Activated CD4-positive, CD25-positive, alpha-beta regulatory T cell (primary cell): ENCODE results near the gene UPP1.
"Not testable (repeated sequence)": the region's sequence is repeated elsewhere in the genome, so short reads cannot be mapped to it uniquely, and the experiment has no call there.

Experiments used
- DNase-seq, 4 experiments: peaks; one replicate each; lab custom pipeline; 2025; lab: John Stamatoyannopoulos, UW

Gene UPP1

DNA sequence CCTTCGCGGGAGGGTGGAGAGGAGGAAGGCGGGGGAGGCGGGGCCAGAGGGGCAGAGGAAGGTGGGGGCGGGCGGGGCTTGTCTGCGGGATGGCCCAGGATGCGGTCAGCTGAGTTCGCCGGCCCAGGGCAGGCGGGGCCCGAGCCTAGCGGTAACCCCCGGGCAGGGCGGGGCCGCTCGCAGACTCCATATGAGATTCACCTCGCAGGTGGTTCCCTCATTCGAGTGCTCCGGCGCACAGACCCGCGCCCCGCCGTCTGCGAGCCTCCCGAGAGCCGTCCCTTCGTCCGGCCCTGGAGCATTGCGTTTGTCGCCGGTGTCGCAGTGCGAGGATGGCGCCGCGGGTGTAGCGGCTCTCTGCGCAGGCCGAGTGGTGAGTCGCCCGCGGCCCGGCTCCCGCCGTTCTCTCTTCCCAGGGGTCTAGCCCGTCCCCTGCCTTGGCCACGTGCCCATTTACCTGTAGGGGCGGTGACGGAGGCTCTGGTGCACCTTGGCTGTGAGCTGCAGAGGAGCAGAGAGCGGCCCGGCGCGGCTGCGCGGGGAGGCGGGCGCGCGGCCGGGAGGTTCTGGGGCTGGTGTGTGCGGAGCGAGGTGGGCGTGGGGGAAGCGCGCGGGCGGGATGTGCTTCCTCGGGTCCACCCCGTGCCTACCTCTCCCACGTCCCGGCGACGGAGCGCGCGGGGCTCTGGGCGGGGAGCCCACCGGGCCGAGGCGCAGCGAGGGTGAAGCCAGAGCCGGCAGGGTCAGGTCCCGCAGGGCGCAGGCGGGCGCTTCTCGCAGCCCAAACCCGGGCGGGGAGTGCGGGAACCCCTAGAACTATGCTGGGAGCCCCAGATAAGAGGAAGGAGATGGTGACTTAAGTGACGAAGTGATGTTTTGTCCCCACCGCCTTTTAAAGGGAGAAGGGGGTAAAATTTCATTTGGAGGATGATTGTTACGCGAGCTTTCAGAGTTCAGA, at the start of gene UPP1:
Gene UPP1 (plus strand): TSS at position 220 of the 958 bp plus-strand sequence. CDS start 5,519 bp downstream, outside the sequence.
- DNase-seq = peak; percentile 70 to 92 (median 86)

DNA sequence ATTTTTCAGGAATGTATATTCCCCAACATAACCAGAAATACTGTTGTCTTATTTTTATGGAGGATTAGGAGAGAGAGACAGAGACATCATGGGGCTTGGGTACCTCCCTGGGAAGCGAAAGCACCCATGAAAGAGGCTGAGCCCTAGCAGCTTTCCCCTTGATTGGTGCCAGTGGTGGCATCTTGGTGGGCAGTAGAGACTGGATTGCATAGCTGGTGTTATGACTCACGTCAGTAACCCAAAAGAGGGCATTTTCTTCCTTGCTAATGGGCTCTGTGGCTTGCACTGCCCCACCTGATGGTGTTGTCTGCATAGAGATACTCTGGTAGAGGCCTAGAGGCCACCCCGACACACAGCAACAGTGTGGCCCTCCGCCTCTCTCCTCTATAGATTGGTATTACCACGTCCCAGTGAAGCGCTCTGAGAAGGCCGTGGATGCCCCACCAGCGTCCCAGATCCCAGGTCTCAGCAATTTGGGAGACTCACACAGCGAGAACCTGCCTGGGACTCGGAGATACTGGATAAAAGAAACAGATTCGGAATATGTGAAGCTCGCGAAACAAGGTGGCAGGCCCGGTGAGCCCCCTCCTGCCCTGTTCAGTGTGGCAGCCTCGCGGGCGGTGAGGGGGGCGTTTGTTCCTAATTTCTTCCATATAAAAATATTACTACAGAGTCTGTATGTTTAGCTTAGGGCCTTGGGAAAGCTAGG, 48.0 kb upstream of the UPP1 start:
- no peak for DNase-seq

DNA sequence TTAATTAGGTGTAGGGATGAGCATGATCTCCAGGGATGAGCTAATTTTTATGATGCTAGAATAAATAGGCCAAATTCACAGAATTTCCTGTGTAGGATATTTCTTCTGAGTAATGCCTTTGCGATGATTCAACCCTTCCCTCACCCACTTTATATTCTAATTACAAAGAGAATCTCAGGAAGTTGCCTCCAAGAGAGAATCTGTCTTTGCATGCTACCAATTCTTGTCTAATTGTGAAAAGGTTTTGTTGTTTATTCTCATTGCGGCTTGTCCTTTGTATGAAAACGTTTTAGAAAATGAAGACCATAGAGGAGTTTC, 47.5 kb upstream of the UPP1 start:
- DNase-seq = no peak

DNA sequence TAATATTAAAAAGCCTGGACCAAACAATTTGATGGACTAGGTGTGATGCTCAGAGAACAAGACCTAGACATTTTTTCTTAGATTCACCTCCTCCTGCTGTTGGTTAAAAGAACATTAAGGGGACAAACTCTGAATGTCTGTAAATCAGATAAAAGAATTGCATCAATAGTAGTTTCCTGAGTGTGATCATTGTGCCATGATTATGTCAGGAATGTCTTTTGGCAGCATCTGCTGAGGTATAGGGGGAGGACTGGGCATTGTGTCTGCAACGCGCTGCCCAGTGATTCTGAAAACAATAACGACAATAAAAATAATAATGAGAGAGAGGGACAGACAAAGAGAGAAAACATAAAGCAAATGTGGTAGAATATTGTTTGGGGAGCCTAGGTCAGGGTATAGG, 46.8 kb upstream of the UPP1 start:
- DNase-seq = no peak

DNA sequence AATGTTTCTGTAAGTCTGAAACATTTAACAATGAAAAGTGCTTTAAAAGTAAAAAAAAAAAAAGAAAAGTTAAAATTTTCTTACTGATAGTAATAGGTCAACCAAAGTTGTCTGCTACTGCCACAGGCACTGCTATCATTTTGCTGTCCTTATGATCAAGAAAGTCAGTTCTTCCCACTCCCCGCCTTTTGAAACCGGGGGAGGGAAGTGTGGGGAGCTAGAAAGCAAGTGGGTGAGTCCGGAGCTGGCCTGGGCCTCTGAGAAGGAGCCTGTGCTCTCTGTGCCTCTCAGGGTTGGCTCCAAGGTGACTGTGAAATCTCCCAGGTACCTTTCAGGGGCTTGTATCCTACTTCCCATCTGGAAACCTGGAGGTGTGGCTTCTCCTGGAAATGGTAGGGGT, 46.4 kb upstream of the UPP1 start:
- no peak for DNase-seq

DNA sequence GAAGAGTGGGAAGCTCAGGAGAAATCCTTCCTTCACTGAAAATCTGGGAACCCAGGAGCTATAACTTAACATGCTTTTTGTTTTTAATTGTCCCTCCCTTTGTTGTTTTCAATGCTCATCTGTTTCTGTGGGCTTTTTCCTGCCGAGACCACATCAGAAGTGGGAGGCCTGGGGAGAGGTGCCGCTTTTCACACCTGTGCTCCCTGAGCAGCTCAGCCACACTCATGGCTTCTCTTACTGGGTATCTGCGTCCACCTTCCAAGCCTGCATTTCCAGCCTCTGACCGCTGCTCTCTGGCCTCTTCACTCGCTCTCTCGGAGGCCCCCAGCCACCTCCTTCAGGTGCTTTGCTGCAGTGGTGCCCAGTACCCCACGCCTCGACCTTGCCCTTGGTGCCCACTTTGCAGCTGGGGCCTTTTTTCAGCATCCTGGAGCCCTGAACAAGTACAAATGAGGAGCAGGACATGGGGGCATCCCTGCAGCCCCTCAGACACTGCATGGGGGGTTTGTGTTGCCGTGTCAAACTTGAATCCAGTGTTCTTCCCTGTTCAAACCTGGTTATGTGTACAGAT, 43.8 kb upstream of the UPP1 start:
- no peak for DNase-seq

DNA sequence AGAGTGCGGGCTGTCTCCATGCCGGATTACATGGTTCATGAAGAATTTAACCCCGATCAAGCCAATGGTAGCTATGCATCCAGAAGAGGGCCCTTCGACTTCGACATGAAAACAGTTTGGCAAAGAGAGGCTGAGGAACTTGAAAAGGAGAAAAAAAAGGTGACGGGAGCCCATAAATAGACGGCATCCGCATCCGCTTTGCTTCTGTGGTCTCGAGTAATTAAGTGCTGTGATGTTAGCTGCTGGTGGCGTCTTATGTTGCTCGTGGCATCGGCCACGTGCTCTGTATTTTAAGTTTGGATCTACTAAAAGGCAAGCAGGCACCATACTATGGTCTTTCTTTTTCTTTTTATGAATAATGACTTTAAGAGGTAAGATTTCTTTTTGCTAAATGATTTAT, 42.6 kb upstream of the UPP1 start:
- DNase-seq = no peak

DNA sequence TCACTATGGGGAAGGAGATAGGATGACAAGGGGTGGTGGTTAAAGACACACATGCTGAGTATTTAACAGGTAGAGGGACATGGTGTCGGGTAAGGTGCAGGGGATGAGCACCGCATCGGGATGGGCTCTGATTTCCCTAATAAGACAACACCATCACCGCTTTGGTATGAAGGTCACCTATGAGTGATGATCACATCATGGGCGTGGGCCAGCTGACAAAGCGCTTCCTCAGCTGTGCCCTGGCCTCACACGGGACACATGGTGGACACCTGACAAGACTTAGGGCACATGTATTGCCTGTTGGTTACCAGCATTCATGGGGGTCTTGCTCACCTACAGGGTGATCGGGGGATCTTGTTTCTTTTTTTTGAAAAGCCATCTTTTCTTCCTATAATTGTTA, 41.0 kb upstream of the UPP1 start:
- no peak for DNase-seq

DNA sequence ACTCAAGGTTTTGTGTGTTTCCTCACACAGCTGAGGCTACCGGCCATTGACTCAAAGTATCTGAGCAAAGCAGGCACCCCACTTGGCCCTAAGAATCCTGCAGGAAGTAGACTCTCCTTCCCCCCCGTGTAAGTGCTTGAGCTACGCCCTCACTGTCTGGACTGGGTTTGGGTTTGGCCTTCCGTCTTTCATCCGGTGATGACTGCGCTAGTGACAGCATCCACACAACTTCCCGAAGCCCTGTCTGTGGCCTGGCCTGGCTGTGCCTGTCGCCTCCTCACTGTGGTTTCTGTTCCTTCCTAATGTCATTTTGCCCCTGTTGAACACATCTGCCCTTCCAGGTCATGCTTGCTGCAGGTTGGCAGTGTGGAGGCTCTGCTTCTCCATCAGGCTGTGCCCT, 39.2 kb upstream of the UPP1 start:
- DNase-seq = no peak

DNA sequence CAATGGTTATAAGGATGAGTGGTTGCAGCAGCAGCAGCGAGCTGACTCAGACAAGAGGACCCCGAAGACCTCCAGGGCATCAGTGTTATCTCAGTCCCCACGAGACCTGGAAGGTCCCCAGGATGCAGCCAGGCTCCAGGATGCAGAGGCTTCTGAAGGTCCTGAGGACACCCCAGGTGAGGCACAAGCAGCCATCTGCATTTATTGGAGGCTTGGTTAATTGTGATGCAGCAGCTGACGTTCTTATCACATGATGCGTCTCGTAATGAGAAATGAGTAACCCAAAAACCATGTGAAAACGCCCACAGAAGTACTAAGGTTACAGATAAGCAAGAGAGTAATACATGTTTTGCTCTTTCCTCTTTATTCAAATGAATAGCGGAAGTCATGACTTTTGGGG, 36.3 kb upstream of the UPP1 start:
- DNase-seq = no peak

DNA sequence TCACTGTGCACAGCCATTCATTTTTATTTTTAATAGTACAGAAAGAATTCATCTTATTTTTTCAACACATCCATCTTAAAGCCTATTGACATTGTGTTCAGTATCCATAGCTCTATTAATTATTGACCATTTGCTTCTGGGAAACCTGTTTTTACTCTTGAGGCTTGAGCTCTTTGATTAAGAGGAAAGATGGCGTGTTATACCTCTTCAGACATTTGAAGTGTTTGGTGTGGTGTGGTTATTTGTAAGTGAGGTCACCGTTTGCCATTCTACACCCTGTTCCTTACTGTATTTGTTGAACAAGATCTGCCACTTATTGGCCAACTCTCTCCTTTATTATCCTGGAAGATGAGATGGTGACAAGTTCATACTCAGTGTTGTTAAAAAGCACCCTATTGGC, 35.3 kb upstream of the UPP1 start:
- DNase-seq = no peak

DNA sequence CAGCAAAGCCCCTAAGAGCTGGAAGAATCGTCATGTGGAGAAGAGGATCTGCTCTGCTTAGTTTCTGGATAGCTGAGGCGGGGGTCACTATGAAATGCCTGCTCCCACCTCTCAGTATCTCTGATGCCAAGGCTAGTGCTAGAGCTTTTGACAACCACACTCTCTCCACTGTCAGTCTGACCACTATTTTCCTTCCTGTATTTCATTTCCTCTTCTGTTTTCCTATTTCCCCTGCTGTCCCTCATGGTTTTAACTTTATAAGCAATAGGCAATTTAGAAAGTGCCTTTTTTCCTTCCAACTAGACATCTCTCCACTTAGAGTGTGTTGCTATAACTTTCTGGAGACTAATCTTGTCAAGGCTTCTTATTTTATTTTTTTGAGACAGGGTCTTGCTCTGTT, 30.1 kb upstream of the UPP1 start:
- DNase-seq = no peak

DNA sequence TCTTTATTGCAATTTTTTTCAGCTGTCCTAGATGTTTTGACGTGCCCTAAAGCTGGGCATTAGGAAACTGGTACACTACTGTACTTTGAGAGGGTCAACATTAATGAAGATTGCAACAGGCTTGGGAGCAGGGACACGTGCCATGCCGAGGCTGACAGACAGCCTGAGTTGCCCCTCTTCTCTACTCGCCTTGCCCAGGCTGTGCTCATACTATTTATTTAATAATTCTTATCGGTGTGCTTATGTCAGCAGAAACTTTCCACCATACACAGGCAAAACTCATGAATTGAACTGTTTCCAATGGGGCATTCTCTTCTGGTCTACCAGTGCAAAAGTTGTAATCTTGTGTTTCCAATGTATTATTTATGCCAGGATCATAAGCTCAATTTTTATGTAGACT, 29.4 kb upstream of the UPP1 start:
- DNase-seq = no peak

DNA sequence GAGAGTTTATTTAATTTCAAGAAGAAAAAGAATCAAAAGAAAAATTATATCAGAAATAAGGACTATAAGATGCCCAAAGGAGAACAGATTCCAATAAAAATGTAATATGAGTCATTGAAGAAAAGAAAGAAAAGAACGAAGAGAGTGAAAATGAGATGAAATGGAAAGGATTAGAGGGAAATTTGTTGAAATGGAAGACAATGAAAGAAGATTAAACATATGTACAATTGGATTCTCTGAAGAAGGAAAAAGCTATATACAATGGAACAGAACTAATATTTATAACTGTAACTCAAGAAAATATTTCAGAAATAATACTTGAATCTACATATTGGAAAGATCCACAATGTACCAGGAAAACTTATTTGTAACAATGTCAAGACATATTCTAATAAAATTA, 25.1 kb upstream of the UPP1 start:
- DNase-seq = no peak

DNA sequence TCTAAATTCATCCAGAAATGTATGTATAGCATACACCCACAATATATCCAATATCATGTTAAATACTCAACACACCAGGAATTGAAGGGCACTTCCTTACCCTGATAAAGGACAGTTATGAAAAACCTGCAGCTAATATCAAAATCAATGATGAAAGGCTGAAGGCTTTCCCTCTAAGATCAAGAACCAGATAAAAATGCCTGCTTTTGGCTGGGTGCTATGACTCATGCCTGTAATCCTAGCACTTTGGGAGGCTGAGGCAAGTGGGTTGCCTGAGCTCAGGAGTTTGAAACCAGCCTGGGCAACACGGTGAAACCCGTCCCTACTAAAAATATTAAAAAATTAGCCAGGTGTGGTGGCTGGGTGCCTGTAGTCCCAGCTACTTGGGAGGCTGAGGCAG, 21.6 kb upstream of the UPP1 start:
- no peak for DNase-seq

DNA sequence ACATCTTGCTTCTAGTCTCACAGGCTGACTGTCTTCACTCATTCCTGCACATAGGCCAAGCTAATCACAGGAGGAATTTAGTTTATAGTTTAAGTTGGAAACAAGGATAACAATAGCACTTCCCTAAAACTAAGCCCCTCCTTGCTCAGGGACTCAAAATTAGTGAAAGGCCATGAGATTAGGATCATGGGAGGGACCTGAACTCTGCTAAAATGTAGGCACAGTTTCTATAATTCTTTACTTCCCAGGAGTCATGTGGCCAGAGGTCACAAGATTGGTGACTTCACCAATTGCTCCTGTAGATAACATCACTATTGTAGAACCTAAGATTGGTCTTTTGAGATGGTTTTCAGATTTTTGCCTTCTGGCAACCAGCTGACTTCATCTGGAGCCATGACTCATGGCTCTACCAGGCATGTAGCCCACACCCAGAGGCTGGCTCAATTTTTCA, 14.8 kb upstream of the UPP1 start:
- no peak for DNase-seq

DNA sequence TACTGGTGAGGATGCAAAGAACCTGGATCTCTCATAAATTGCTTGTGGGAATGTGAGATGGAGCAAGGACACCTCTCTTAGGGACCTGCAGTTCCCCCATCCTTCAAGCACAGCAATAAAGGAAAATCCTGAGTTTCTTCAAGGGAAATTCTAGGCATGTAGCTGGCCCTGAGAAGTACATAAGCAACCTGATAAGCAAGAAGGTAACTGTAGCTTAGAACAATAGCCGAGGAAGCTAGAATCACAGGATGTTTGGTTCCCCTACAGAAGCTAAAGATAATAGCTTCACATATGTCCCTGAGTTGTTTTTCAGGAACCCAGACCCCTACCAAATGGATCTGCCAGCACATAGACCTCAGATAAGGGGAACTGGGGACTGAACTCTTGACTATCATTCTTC, 11.6 kb upstream of the UPP1 start:
- no peak for DNase-seq

DNA sequence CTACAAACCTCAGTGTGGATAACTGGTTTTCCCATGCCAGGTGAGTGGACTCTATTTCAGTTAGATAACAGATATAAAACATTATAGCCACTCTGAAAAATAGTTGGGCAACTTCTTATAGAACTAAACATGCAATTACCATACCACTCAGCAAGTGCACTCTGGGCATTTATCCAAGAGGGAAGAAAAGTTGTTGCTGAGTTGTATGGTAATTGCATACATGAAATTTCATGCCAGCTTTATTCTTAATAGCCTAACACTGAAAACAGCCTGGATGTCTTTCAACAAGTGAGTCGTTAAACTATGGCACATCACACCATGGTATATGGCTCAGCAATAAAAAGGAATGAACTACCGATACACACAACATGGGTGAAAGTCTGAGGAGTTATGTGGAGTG, 10.6 kb upstream of the UPP1 start:
- DNase-seq = no peak

DNA sequence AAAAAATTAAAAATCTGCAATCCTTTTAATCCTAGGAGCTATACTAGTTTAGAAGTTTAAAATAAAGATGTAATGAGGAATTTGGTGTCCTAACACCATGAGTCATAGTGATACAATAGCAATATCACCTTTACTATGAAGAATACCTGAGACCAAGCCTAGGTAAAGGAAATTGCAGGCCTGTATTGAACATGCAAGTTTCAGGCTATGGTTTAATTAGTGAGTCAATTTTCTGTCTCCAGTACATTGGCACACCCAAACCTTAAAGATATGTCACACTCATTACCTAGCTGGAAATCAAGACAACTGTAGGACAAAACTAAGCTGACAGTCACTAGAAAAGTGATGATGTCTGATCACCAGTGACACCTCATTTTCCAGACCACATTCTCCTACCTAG, 6.7 kb upstream of the UPP1 start:
- DNase-seq = not testable (repeated sequence)

DNA sequence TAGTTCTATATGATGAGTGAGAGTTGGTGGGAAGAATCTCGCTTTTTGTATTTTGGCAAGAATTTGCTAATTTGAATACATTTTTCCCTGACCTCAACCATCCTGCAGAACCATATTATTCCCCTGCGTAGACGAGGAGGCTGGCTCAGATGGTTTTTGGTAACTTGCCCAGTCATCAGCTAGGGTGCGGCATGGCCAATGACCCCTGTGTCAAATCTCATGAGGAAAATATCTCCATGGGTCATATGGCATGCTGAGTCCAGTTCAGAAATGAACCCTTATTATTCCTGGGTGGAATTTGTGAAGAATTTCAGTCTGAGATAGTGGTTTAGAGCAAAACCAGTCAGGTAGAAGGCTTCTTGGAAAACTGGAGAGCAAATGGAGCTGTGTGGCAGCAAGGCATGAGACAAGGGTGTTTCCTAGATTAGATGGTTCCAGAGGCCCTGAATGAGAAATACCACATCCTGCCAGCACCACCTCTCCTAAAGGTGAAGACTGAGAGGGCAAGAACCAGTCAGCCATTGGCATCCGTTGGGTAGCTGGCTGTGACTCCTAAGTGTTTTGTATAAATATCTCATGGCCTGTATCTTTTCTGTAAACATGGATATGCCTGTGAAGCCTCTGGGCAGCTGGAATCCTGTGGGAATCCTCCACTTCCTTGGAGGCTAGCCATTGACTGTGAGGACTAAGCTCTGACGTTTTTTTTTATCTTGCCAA, 5.8 kb upstream of the UPP1 start:
- no peak for DNase-seq

DNA sequence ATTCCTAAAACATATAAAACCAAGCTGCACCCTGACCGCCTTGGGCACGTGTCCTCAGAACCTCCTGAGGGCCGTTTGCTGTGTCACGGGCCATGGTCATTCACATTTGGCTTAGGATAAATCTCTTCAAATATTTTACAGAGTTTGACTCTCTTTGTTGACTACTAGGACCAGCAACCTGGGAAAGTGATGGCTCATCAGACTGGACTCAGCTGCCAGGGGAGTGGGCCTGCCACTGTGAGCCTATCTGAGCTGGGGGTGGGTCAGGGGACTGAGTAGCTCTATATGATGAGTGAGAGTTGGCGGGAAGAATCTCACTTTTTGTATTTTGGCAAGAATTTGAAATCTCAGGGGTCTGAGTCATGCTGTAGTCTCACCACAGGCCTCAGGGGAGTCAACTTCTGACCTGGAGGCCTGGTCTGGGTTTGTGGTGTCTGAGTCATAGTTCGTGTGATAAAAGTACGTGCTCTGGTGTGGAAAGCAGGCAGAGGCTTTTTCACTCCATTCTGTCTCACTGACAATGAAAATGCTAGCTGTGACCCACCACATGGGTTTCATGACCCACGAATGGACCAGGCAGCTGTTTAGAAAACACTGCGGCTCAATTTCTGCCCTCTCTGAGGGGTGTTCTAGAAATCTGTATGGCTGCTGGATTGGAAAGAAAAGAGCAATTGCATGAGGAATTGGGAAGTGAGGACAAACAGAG, 4.2 kb upstream of the UPP1 start:
- DNase-seq = peak; percentile 28 to 48 (median 30)

DNA sequence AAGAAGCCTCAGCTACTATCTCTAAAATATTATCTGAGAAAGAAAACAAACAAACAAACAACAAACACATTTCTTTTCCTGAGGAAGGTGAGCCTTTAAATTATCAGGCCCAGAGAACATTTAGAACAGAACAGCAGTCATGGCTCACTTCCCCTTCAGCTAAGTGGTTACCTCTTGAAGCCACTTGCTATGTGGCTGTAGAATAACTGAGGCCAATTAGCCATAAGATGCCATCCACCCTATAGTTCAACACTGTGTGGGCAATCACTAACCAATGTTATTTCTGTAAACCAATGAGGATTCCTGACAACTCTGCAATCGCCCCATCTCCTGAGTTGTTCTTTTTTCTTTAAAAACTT, 3.7 kb upstream of the UPP1 start:
- no peak for DNase-seq
